ENCODE data around the gene C6orf47.

C6orf47 gene

DNA sequence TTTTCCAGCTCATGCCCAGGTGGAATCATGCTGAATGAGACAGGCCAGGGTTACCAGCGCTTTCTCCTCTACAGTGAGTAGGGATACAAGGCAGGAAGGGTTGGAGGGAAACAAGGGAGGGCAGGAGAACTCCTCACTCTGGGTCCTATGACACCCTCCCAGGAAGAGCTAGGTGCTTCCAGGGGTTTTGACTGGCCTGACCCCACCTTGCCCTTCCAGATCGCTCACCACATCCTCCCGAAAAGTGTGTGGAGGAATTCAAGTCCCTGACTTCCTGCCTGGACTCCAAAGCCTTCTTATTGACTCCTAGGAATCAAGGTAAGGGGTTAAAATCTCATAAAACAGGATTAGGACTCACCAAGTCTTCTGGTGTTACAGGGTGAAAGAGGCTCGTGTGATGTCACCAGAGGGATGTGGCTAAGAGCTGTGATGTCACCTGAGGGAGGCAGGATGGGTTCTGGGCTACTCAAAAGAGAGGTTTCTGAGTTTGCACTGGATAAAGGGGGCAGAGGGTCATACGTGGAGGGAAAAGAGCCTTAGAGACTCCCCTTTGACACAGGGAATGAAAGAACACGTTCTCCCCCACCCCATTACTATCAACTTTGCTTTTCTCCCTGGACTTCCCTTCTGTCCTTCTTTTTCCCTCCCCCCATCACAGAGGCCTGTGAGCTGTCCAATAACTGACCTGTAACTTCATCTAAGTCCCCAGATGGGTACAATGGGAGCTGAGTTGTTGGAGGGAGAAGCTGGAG lies 3.0 kb downstream of the C6orf47 start (continued):
- TF ChIP-seq, protein P1, sequence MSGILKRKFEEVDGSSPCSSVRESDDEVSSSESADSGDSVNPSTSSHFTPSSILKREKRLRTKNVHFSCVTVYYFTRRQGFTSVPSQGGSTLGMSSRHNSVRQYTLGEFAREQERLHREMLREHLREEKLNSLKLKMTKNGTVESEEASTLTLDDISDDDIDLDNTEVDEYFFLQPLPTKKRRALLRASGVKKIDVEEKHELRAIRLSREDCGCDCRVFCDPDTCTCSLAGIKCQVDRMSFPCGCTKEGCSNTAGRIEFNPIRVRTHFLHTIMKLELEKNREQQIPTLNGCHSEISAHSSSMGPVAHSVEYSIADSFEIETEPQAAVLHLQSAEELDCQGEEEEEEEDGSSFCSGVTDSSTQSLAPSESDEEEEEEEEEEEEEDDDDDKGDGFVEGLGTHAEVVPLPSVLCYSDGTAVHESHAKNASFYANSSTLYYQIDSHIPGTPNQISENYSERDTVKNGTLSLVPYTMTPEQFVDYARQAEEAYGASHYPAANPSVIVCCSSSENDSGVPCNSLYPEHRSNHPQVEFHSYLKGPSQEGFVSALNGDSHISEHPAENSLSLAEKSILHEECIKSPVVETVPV (CRISPR knock-in tag; IDR thresholded peaks at IDR 0.05) = no peak
- TF ChIP-seq TCF4 (CRISPR knock-in tag; IDR thresholded peaks at IDR 0.05; ENCODE audit: borderline replicate concordance) (no peak), ZNF565 (CRISPR knock-in tag; conservative IDR thresholded peaks at IDR 0.05; ENCODE audit: low read depth) (no peak)

DNA sequence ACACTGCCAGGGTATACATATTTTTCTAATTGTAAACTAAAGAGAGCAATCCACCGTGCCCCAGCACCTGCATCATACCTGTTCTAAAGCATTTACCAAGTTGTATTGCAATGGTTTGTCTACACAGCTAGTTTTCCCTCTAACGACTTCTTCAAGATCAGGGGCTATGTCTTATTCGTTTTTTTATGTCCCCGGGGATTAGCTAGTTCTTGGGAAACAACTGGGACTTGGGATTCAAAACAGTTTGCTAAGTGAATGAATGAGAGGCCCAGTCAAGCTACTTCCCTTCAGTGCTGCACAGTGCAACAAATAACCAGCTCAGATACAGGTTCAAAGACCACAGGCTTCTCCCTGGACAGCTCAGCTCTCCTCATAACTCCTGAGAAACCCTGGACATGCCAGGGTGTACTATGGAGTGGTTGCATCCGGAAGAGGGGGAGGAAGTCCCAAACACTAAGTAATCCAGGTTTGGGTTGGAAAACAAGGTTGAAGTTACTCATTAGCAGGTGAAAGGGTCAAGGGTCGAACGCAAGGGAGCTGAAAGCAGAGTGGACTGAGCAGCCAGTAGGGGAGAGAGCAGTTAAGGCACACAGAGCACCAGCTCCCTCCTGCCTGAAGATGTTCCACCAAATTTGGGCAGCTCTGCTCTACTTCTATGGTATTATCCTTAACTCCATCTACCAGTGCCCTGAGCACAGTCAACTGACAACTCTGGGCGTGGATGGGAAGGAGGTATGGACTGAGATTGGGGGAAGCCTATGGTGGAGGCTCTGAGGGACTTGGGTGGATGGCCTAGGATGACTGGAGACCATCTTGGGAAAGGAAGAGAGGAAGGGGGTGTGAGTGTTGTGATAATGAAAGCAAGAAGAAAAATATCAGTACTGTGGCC lies 5.0 kb downstream of the C6orf47 start, which contains the start of gene APOM:
Gene APOM, plus strand, starts transcription at position 546 of the 889 bp plus-strand sequence. Its CDS starts 73 bp downstream, at position 619.
- no peak for ATAC-seq
- no peak for TF ChIP-seq OSR1 (CRISPR knock-in tag; IDR thresholded peaks at IDR 0.05)
- TF ChIP-seq, protein P2, sequence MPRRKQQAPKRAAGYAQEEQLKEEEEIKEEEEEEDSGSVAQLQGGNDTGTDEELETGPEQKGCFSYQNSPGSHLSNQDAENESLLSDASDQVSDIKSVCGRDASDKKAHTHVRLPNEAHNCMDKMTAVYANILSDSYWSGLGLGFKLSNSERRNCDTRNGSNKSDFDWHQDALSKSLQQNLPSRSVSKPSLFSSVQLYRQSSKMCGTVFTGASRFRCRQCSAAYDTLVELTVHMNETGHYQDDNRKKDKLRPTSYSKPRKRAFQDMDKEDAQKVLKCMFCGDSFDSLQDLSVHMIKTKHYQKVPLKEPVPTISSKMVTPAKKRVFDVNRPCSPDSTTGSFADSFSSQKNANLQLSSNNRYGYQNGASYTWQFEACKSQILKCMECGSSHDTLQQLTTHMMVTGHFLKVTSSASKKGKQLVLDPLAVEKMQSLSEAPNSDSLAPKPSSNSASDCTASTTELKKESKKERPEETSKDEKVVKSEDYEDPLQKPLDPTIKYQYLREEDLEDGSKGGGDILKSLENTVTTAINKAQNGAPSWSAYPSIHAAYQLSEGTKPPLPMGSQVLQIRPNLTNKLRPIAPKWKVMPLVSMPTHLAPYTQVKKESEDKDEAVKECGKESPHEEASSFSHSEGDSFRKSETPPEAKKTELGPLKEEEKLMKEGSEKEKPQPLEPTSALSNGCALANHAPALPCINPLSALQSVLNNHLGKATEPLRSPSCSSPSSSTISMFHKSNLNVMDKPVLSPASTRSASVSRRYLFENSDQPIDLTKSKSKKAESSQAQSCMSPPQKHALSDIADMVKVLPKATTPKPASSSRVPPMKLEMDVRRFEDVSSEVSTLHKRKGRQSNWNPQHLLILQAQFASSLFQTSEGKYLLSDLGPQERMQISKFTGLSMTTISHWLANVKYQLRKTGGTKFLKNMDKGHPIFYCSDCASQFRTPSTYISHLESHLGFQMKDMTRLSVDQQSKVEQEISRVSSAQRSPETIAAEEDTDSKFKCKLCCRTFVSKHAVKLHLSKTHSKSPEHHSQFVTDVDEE (CRISPR knock-in tag; IDR thresholded peaks at IDR 0.05) = no peak
- TF ChIP-seq ARNTL (CRISPR knock-in tag; IDR thresholded peaks at IDR 0.05; ENCODE audit: borderline replicate concordance, low read depth) = no peak
- TF ChIP-seq, protein P3, sequence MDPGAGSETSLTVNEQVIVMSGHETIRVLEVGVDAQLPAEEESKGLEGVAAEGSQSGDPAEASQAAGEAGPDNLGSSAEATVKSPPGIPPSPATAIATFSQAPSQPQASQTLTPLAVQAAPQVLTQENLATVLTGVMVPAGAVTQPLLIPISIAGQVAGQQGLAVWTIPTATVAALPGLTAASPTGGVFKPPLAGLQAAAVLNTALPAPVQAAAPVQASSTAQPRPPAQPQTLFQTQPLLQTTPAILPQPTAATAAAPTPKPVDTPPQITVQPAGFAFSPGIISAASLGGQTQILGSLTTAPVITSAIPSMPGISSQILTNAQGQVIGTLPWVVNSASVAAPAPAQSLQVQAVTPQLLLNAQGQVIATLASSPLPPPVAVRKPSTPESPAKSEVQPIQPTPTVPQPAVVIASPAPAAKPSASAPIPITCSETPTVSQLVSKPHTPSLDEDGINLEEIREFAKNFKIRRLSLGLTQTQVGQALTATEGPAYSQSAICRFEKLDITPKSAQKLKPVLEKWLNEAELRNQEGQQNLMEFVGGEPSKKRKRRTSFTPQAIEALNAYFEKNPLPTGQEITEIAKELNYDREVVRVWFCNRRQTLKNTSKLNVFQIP (CRISPR knock-in tag; IDR thresholded peaks at IDR 0.05; ENCODE audit: borderline replicate concordance, low read depth) = no peak
- TF ChIP-seq ZNF70 (CRISPR knock-in tag; IDR thresholded peaks at IDR 0.05) = no peak
- TF ChIP-seq ZNF8 (CRISPR knock-in tag; IDR thresholded peaks at IDR 0.05) = no peak
- no peak for TF ChIP-seq TOX (CRISPR knock-in tag; IDR thresholded peaks at IDR 0.05; ENCODE audit: borderline replicate concordance)
- no peak for TF ChIP-seq TCF4 (CRISPR knock-in tag; IDR thresholded peaks at IDR 0.05; ENCODE audit: borderline replicate concordance)
- no peak for TF ChIP-seq ESRRG (CRISPR knock-in tag; IDR thresholded peaks at IDR 0.05)
- TF ChIP-seq ISL1 (CRISPR knock-in tag; IDR thresholded peaks at IDR 0.05) = no peak
- no peak for TF ChIP-seq GLIS3 (CRISPR knock-in tag; IDR thresholded peaks at IDR 0.05)
- TF ChIP-seq, protein P4, sequence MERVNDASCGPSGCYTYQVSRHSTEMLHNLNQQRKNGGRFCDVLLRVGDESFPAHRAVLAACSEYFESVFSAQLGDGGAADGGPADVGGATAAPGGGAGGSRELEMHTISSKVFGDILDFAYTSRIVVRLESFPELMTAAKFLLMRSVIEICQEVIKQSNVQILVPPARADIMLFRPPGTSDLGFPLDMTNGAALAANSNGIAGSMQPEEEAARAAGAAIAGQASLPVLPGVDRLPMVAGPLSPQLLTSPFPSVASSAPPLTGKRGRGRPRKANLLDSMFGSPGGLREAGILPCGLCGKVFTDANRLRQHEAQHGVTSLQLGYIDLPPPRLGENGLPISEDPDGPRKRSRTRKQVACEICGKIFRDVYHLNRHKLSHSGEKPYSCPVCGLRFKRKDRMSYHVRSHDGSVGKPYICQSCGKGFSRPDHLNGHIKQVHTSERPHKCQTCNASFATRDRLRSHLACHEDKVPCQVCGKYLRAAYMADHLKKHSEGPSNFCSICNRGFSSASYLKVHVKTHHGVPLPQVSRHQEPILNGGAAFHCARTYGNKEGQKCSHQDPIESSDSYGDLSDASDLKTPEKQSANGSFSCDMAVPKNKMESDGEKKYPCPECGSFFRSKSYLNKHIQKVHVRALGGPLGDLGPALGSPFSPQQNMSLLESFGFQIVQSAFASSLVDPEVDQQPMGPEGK (CRISPR knock-in tag; IDR thresholded peaks at IDR 0.05; ENCODE audit: borderline replicate concordance) = no peak
- TF ChIP-seq RARB (CRISPR knock-in tag; IDR thresholded peaks at IDR 0.05) = no peak
- TF ChIP-seq ZC3H10 (CRISPR knock-in tag; IDR thresholded peaks at IDR 0.05) = no peak

DNA sequence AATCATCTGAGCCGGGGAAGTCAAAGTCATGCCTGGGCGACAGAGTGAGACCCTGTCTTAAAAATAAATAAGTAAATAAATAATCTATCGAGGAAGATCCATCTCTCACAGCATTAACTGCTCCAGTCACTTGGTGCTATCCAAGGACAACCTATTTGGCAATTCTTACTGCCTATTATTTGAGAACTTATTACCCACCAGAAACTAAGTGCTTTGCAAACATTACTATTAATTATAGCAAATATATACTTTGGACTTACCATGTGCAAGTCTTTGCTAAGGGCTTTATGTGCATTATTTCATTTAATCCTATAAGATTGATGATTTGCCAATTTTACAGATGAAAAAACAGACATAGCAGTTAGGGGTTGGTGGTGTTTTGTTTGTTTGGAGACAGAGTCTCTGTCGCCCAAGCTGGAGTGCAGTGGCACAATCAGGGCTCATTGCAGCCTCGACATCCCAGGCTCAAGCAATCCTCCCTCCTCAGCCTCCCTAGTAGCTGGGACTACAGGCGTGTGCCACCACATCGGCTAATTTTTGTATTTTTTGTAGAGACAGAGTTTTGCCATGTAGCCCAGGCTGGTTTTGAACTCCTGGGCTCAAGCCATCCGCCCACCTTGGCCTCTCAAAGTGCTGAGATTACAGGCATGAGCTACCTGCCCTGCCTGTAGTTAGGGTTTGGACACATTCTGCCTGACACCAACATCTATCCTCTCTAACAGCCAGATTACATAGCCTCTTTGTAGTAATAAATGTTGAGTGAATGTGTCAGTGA lies 5.8 kb downstream of the C6orf47 start:
- ATAC-seq = no peak
- no peak for TF ChIP-seq ZNF70 (CRISPR knock-in tag; IDR thresholded peaks at IDR 0.05)
- no peak for TF ChIP-seq TCF4 (CRISPR knock-in tag; IDR thresholded peaks at IDR 0.05; ENCODE audit: borderline replicate concordance)
- TF ChIP-seq, protein P2 (CRISPR knock-in tag; IDR thresholded peaks at IDR 0.05) = no peak
- no peak for TF ChIP-seq SNAI2 (CRISPR knock-in tag; IDR thresholded peaks at IDR 0.05)
- TF ChIP-seq TOX (CRISPR knock-in tag; IDR thresholded peaks at IDR 0.05; ENCODE audit: borderline replicate concordance) = no peak
- TF ChIP-seq, protein P5, sequence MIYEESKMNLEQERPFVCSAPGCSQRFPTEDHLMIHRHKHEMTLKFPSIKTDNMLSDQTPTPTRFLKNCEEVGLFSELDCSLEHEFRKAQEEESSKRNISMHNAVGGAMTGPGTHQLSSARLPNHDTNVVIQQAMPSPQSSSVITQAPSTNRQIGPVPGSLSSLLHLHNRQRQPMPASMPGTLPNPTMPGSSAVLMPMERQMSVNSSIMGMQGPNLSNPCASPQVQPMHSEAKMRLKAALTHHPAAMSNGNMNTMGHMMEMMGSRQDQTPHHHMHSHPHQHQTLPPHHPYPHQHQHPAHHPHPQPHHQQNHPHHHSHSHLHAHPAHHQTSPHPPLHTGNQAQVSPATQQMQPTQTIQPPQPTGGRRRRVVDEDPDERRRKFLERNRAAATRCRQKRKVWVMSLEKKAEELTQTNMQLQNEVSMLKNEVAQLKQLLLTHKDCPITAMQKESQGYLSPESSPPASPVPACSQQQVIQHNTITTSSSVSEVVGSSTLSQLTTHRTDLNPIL (CRISPR knock-in tag; IDR thresholded peaks at IDR 0.05; ENCODE audit: low read depth) = no peak
- no peak for TF ChIP-seq ZNF8 (CRISPR knock-in tag; IDR thresholded peaks at IDR 0.05)
- no peak for TF ChIP-seq ZFP3 (CRISPR knock-in tag; IDR thresholded peaks at IDR 0.05)
- TF ChIP-seq ZC3H10 (CRISPR knock-in tag; IDR thresholded peaks at IDR 0.05) = no peak
- TF ChIP-seq, protein P3 (CRISPR knock-in tag; IDR thresholded peaks at IDR 0.05; ENCODE audit: borderline replicate concordance, low read depth) = no peak
- no peak for TF ChIP-seq RARB (CRISPR knock-in tag; IDR thresholded peaks at IDR 0.05)

All from SK-N-SH treated with all-trans-retinoic acid at 6 μM for 48 hours (cell line).